GM21786 (cell line): ENCODE results near the gene CRADD.
"Not testable (repeated sequence)": the region's sequence is repeated elsewhere in the genome, so short reads cannot be mapped to it uniquely, and the experiment has no call there.

Experiments used
- ATAC-seq: cut with Tn5 transposase; IDR thresholded peaks from one replicate; pipeline ENCODE4 v1.9.1; 2021; ENCODE audit not compliant: unreplicated experiment

Gene CRADD

DNA sequence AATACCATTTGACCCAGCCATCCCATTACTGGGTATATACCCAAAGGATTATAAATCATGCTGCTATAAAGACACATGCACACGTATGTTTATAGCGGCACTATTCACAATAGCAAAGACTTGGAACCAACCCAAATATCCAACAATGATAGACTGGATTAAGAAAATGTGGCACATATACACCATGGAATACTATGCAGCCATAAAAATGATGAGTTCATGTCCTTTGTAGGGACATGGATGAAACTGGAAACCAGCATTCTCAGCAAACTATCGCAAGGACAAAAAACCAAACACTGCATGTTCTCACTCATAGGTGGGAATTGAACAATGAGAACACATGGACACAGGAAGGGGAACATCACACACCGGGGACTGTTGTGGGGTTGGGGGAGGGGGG lies 104.8 kb downstream of the CRADD start:
- ATAC-seq, result not testable (repeated sequence)

DNA sequence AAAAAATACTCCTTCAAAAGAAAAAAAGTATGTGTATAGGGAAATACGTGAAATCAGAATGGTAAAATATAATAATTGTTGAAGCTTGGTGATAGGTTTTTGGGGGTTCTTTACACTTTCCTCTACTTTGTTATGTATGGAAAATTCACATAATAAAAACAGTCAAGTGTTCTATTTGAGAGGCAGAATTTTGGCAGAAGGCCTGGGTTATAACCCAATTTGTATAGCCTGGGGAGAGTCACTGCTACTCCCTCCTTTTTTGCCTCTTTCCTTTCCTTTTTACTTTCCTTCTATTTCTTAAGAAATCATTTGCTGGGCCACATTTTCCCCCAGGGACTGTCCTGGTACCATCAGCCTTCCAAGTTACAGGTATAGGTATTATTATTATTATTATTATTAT lies 105.7 kb downstream of the CRADD start:
- ATAC-seq, result no peak

DNA sequence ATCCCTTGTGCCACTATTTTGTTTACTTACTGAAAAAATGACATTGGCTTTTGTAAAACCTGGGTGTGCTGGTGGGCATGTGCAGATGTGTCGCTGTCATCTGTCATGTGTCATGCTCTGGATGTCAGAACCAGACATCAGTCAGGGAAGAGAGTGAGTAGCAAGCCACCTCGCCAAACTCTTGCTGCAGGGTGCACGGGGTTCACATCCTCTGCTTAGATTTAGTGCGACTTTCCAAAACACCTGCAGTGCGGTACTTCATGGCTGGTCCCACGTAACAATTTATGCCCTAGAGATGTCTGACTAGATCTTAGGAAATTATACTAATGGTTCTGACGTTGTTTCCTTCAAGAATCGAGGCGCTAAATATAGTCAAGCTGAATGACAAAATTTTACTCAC lies 106.7 kb downstream of the CRADD start:
- ATAC-seq, result no peak

DNA sequence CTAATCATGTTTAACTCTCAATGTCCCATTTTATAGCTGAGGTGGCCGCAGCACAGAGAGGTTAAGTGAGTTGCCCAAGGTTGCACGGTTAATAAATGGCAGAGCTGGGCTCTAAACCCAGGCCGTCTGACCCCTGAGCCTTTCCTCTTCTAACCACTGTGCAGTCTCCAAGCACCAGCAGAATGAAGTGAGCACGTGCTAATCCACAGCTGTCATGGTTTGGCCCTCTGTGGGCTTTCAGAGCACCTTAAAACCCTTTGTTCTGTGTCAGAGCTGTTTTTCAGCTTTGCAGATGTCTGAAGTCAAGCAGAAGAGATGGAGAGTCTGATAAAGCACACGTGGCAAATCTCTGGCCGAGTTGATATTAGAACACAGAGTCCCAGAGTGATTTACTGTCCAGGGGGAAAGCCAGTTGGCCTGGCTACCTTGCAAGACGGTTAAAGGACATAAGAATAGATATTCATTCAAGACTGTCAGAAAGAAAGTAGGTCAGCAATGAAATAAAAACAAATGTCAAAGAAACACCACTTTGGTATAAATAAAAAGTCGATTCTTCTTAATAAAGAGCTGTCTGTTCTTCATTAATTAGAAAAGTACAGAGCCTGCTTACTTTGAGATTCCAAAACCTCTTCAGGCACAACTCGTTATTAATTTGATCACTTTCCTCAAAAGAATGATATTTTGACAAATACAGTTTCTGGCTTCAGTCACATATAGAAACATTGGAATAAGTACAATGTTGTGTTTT lies 107.3 kb downstream of the CRADD start:
- no peak for ATAC-seq

DNA sequence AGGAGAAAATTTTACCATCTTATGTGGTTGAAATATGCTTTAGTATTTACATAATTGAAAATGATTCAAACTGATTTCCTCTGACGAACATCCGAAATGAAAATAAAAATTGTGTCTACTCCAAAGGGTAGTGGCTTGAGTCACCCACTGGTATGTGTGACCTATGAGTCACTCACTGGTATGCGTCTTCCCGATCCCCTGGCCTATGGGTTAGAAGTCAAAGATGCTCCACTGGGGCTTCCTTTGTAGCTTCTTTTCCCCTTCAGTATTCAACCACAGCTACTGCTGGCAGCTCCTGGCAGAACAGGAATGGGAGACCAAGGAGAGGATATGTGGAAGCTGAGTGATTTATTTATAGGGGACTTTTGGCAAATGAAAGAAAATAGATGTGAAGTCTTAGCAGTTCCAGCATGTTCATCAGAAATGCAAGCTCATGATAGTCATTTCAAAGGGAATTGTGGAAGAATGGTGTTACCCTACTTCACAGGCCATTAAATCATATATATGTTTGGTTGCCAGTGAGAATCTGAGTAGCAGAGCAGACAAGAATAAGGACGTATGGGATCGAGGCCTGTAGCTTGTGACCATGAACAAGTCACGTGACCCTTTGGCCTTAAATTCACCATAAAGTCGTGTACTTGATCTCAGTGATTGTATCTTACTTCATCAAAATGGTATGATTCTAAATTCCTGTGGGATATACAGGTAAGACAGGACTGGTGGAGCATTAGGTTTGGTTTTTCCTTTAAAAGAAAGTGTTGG lies 108.3 kb downstream of the CRADD start:
- no peak for ATAC-seq

DNA sequence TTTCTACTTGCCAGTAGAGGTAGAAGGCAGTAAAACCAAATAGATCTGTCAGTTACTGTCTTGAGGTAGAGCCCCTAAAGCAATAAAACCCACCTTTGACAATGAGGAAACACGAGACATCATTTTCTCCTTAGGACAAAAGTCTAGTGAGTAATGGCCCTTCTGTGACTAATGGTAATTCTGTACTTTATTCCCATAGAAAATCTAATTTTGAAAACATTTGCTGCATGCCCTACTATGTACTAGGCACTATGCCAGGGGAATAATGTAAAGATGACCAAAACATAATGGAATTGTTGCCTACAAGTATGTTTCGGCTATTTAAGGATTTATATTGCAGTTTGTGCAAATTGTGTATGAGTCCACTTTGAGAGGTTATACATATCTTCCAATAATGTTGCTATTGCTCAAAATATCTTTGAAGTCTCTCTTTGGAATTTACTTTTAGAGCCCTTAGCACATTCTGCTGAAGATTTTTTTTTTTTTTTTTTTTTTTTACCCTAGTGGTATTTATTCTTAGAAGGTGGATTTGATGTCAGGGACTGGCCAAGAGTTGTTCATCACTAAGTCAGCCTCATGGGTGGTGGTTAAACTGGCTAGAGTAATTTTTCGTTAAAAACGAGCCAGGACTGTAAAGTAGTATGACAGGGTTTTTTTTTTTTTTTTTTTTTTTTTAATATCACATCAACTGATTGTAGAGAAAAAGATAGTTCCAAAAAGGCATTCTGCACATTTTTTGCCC lies 109.7 kb downstream of the CRADD start:
- ATAC-seq, result no peak

DNA sequence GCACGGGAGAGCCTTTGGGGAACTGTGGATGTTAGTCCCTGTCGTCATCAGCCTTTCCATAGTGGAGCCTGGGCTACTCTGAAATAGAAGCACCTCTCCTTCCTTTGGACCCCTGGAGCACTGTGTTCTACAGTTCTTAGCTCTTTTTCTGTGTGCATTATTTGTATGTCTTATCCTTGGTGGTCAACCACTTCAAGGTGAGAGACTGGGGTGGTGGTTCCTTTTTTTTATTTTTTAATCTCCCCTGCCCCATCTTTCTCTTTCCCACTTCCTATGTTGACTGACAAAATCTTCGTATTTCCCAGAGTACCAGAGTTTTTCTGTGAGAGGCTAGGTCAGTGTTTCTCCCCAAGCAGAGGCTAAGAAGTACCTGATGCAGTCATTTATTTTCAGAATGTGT lies 111.7 kb downstream of the CRADD start:
- no peak for ATAC-seq

DNA sequence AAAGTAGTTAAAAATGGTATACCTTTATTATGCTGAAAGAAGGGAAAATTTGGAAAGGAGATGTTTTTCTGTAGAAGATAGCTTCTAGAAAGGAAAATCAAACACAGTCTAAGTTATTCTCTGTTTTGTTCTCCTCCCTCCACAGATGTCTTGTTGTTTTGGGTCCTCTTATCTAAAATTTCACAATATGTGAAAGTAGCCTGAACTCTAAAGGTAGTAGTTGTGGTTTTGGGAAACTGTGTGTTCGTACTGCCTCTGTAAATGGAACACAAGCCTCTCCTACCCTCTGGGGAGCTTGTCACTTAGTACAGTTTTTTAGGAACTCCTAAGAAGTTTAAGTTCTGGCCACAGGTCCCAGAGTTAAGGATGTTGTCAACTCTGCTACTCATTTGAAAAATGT lies 112.6 kb downstream of the CRADD start:
- no peak for ATAC-seq

DNA sequence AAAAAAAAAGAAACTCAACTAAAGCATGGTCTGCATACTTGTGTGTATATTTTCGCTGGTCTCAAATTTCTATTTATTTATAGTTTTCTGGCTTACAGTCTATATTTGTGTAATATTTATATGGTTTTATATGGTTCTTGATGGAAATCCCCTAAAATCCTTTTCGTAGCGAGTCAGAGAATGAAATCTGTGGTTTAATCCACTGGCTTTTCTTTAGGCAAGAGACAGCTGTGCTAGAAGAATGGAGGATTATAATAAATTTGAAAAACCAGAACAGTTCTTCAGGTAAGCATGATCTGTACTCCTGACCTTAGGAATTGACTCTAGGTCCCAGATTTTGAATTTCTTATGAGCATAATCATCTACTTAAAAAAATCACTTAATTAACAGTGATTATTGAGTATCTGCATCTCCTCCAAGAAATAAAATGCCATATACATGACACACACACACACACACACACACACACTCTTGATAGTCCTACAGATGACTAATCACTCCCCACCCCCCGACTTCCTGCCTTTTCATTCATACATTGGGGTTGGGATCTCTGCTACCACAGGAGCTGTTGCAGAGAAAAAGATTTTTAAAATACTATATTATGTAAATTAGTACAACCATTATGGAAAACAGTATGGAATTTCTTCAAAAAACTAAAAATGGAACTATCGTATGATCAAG lies 113.4 kb downstream of the CRADD start:
- no peak for ATAC-seq

DNA sequence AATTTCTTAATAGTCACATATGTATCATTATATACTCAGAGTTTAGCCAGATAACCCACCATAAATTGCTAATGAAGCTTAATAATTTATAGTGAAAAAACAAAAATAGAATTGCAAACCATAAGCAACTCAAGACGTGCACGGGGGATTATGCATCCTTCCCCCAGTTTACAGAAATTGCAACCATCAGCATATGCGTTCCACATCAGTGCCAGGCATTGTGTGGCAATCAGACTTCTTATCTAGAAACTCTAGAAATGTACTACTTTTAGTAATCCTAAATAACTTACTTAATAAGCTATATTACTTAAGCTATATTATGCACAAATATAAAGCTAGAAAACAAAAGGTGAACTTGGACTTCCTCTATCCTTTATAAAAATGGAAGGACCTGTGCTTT lies 115.8 kb downstream of the CRADD start:
- no peak for ATAC-seq

DNA sequence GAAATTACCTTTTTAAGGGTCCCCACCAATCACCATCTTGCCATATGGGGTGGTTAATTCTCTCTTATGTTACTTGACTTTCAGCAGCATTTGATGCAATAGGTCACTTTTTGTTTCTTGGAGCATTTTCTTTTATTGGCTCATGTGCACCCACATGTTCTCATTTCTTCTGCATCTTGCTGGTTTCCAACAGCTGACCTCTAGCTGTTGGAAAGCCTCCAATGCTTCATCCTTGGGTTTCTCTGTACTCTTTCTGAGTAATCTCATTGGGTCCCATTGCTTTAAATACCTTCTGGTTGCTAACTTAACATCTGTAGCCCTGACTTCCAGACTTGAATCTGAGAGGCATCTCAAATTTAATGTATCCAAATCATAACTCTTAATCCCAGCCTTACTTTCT lies 116.8 kb downstream of the CRADD start:
- ATAC-seq, result no peak

DNA sequence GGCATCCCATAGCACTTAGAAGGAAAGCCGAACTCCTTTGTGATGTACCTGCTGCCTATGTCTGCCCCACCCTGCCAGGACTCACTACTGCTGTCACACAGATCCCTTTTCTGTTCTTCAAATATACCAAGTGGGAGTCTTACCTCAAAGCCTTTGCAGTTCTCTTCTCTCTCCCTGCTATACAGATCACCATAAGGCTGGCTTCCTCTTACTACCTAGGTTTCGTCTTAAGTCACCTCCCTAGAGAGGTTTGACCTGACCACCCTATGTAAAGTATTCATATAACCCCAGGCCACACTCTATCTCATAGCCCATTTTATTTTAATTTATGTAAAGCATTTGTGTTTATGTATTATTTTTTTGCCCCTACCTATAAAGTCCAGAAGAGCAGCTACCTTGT lies 117.6 kb downstream of the CRADD start:
- no peak for ATAC-seq

DNA sequence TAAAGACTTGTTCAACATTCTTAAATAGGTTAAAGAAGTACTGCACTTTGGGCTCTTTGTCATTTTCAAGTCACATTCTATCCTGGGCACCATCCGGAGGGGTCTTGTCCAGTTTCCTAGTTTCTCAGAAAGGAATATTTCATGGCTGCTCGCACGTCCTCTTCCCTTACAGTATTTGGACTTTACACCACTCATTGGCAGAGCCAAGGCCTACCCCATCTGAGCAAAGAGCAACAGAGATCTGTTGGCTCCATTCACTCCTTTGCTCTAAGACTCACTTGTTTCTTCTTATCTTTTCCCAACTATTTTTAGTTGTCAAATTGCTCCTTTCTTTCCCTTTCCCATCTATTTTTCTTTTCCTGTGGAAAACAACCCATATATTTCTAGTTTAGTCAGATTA lies 118.2 kb downstream of the CRADD start:
- ATAC-seq, result no peak

DNA sequence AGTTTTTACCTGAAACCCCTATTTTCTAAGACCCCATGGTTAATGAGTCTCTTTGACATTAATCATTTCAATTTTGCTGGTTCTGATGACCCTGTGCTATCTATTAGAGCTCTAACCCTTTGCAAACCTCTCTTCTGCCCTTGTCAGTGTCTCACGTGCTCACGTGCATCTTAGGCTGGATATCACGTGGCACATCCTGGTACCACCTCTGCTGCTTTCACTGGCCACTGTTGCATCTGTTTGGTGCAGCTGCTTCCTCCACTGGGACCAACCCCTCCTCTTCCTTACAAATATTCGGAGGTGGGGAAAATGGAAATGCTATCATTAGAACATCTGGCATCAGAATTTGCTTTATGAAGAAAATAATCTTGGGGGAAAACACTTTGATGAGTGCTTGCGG lies 119.6 kb downstream of the CRADD start:
- no peak for ATAC-seq

DNA sequence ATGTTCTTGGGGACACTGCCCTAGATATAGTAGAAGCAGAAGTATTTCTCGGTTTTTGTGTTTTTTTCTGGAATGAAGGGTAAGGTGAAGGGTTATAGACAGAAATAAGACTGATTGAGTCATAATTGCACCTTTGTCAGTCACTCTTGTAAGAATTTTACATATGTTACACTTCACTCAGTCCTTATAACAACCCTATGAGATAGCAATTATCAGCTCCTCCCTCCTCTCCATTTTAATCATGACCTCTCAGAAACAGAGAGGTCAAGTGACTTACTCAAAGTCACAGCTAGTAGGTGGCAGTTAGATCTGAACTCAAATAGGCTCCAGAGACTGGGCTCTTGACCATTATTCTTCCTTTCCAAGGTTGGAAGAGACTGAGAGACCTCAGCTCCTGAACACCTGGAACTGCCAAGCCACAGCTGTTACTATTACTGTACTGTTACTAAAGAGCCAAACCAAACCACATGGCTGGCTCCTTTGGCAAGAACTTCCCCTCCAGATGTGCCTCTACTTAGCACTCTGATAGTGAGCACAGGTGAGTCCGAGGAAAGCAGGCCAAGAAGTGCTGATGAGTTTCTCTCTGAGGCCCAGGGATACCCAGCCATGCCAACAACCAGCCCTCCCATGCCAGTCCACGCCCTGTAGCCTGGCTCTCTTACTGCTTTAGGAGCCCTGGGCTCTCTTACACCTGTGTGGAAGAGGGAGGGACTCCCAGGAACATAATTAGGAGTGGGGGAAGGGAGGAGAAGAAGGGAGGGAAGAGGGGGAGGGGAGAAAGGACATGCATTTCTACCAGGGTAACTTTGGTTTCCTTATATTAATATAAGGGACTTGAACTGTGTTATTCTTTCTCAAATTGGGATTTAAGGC lies 121.3 kb downstream of the CRADD start:
- ATAC-seq, result no peak

DNA sequence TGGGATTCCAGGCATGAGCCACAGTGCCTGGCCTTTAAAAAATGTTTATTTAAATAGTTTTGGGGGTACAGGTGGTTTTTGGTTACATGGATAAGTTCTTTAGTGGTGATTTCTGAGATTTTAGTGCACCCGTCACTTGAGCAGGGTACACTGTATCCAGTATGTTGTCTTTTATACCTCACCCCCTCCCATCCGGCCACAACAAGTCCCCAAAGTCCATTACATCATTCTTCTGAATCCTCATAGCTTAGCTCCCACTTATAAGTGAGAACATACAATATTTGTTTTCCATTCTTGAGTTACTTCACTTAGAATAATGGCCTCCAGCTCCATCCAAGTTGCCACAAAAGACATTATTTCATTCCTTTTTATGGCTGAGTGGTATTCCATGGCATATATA lies 124.5 kb downstream of the CRADD start:
- not testable (repeated sequence) for ATAC-seq

DNA sequence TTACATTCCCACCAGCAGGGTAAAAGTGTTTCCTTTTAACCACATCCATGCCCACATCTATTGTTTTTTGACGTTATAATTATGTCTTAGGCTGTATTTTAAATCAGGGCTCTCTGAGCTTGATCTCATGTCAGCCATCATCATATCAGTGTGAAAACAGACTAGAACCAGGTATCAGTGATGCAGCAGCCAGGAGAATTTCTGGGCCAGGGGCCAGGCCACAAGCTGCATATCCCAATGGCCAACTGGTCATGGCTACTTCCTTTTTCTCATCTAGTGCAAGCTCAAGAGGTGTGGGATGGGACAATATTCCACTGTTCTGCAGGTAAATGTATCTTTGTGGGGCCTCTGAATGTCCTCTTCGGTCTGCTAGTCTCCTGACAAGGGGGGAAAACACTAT lies 125.1 kb downstream of the CRADD start:
- no peak for ATAC-seq

DNA sequence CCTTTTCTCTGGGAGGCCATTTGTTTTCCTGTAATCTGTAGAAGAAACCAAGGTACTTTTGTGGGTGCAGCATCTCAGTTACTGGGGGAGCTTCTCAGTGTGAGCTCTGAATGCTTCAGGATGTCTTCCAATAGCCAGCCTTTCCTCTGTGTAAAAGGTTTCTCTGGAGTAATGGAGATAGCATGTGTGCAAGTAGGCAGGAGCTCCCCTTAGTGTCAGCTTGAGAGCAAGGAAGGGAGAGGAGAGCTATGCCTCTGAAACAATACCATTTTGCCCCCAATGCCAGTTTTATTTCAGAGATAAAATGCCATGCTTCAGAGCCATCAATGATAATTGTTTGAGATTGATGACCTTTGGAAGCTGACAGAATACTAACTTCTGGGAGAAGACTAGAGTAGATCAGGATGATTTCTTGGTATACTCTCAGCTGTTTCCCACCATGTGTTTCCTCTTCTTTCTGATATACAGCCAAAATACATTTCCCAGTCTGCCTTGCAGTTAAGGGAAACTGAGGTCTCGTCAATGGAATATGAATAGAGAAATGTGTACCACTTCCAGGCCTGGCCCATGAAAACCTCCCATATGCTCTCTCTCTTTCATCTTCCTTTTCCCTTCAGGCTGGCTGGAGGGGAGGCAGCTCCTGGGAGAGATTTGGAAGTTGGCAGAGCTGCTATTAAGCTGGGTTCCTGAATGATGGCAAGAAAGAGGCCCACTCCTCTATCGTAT lies 125.7 kb downstream of the CRADD start:
- ATAC-seq, result no peak

DNA sequence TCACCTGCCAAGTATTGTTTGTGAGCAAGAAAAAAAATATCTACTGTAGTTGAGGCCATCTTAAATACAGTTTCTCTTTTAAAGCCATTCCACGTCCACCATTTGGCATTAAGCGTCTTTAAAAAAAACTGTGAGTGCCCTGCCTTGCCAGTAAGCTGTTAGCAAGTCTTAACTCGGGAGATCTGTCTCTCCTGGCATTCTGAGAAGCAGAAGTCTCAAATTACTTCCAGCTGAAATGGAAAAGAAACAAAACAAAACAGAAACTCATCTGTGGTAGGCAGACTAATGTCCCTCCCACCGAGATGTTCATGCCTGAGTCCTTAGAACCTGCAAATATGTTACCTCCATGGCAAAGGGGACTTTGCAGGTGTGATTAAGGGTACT lies 126.2 kb downstream of the CRADD start:
- ATAC-seq, result no peak
